A549 (cell line): ENCODE results near the gene ATP2C2.

Experiments used
- ESRRA ChIP-seq: fragments of 150-350 bp; IDR thresholded peaks from 2 replicates; pipeline ENCODE4 v1.6.1; 2014; ENCODE audit warnings: mild to moderate bottlenecking, low read length, borderline replicate concordance
- FOSL2 ChIP-seq, 2 experiments: fragments of 450-650 bp in 1 of 2; fragments of >200 bp in 1 of 2; sonication (Bioruptor Twin) in 1 of 2; formaldehyde crosslinking; IDR thresholded peaks; 2 replicates each; pipeline versions ENCODE4 v1.5.0 to v1.6.1; 2016 to 2020; ENCODE audit warnings: mild to moderate bottlenecking in 1 of 2, moderate library complexity in 1 of 2
- MYC ChIP-seq: IDR thresholded peaks from 2 replicates; pipeline ENCODE4 v1.6.1; 2012; ENCODE audit warnings: mild to moderate bottlenecking, inconsistent platforms, low read length, improper control_type of control experiment, borderline replicate concordance
- SMC3 ChIP-seq: fragments of >200 bp; sonication (Bioruptor Twin); formaldehyde crosslinking; IDR thresholded peaks from 3 replicates; pipeline ENCODE4 v1.6.1; 2018; ENCODE audit warnings: inconsistent platforms
- TF ChIP-seq, protein P1 (sequence below): fragments of 150-350 bp; IDR thresholded peaks from 2 replicates; pipeline ENCODE4 v1.6.1; 2014; ENCODE audit warnings: low read depth, mild to moderate bottlenecking, low read length
- TF ChIP-seq, protein P2 (sequence below): fragments of 450-650 bp; IDR thresholded peaks from 2 replicates; pipeline ENCODE4 v1.6.1; 2014; ENCODE audit warnings: antibody characterized with exemption

DNA sequence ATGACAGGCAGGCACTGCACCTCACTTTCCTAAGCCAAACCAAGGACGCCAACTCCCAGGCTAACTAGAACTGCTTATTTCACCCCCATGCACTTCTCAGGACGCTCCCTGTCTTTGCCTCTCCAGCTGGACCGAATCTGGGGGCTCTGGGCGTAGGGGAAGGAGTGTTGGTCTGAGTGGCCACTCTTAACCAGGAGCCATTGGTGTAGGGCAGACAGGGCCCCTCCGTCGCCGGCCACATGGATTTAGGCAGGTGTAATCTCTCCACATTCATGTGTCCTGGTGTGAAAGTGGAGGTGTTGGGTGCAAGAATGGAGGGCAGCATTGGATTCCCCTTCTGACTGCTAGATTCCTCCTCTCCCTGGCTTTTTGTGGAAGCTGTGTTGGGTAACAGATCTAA lies 9.8 kb downstream of the ATP2C2 start:
- TF ChIP-seq ESRRA (no peak), MYC (no peak), FOSL2 (IDR thresholded peaks at IDR 0.05) (no peak), FOSL2 (CRISPR knock-in tag; IDR thresholded peaks at IDR 0.05) (no peak), SMC3 (no peak)
- TF ChIP-seq, protein P1, sequence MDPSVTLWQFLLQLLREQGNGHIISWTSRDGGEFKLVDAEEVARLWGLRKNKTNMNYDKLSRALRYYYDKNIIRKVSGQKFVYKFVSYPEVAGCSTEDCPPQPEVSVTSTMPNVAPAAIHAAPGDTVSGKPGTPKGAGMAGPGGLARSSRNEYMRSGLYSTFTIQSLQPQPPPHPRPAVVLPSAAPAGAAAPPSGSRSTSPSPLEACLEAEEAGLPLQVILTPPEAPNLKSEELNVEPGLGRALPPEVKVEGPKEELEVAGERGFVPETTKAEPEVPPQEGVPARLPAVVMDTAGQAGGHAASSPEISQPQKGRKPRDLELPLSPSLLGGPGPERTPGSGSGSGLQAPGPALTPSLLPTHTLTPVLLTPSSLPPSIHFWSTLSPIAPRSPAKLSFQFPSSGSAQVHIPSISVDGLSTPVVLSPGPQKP = no peak
- TF ChIP-seq, protein P2, sequence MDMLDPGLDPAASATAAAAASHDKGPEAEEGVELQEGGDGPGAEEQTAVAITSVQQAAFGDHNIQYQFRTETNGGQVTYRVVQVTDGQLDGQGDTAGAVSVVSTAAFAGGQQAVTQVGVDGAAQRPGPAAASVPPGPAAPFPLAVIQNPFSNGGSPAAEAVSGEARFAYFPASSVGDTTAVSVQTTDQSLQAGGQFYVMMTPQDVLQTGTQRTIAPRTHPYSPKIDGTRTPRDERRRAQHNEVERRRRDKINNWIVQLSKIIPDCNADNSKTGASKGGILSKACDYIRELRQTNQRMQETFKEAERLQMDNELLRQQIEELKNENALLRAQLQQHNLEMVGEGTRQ = no peak
